Stimulated activated naive B cell treated with anti-CD40 and anti-IgM and Interleukin-4, amounts not matched to agents 10 μg/mL and 1 μg/mL and 100 μg/mL, for 72 hours (primary cell): ENCODE results near the gene NEMP2.

ENCODE experiments used
- ATAC-seq, 2 donors: fragments of 150-1000 bp; cut with Tn5 transposase; replicated peaks; 2 replicates each; pipeline ENCODE4 v1.10.0; 2021; ENCODE audit warnings: moderate library complexity in 1 of 2
- DNase-seq: peaks from one replicate; pipeline ENCODE4 v3.0.0; 2021
- H3K27ac Mint-ChIP-seq: one replicate; pipeline ENCODE4 v1.8.0; 2022; ENCODE audit warnings: mild to moderate bottlenecking, mixed read lengths
- H3K27me3 Mint-ChIP-seq, 2 donors: one replicate each; pipeline ENCODE4 v1.8.0; 2022; ENCODE audit warnings: mixed read lengths in 2 of 2
- H3K36me3 Mint-ChIP-seq, 2 donors: one replicate each; pipeline ENCODE4 v1.8.0; 2022; ENCODE audit warnings: mixed read lengths in 2 of 2, mild to moderate bottlenecking in 1 of 2
- H3K4me1 Mint-ChIP-seq, 2 donors: one replicate each; pipeline ENCODE4 v1.8.0; 2022; ENCODE audit warnings: mixed read lengths in 2 of 2, mild to moderate bottlenecking in 1 of 2
- H3K4me3 Mint-ChIP-seq, 2 donors: one replicate each; pipeline ENCODE4 v1.8.0; 2022; ENCODE audit warnings: mild to moderate bottlenecking in 2 of 2, mixed read lengths in 2 of 2, moderate library complexity in 1 of 2
- H3K9me3 Mint-ChIP-seq, 2 donors: one replicate each; pipeline ENCODE4 v1.8.0; 2022; ENCODE audit warnings: mixed read lengths in 2 of 2, mild to moderate bottlenecking in 1 of 2

Gene NEMP2

DNA sequence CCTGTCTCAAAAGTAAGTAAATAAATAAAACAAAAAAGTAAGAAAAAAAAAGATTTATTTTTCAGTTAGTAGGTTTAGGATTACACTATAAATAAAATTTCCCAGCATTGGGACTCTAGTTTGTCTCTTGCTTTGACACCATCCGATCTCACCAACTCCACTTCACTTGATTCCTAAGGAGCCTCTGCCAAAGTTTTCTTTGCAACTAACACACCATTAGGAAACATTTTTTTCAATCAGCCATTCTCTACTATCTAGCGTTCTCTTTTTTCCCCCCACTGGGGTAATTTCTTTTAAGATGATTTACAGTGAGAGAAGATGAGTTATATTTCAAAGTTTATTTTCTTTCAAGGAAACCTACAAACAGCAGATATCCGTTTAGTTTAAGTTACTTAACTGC, 10.6 kb upstream of the NEMP2 start:
- no peak overlapping the region for H3K4me3 Mint-ChIP-seq
- H3K27ac Mint-ChIP-seq, result no peak overlapping the region
- peaks cover 13 to 16% of the 10 kb centered on the region in 2 donors for H3K9me3 Mint-ChIP-seq
- H3K4me1 Mint-ChIP-seq, result no peaks in the 10 kb centered on the region
- DNase-seq (no peak), ATAC-seq (no peak)
- peaks cover 23 to 29% of the 10 kb centered on the region in 2 donors for H3K36me3 Mint-ChIP-seq
- no peaks in the 10 kb centered on the region for H3K27me3 Mint-ChIP-seq

DNA sequence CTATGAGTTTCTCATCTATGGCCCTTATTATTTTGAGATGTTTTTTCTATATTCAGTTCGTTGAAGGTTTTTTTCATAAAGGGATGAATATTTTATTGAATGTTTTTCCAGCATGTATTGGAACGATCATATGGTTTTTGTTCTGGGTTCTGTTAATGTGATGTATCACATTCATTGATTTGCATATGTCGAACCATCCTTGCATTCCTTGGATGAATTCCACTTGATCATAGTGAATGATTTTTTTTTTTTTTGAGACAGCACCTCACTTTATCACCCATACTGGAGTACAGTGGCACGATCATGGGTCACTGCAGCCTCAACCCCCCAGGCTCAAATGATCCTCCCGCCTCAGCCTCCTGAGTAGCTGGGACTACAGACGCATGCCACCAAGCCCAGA, 5.5 kb upstream of the NEMP2 start:
- peaks cover 6 to 16% of the 10 kb centered on the region in 2 donors for H3K4me1 Mint-ChIP-seq
- DNase-seq, result no peak
- no peaks in the 10 kb centered on the region for H3K27me3 Mint-ChIP-seq
- H3K9me3 Mint-ChIP-seq, result peaks cover 27 to 30% of the 10 kb centered on the region in 2 donors
- no peak for ATAC-seq
- peaks cover 49 to 61% of the 10 kb centered on the region in 2 donors for H3K36me3 Mint-ChIP-seq
- no peak overlapping the region for H3K27ac Mint-ChIP-seq
- H3K4me3 Mint-ChIP-seq, result no peak overlapping the region

DNA sequence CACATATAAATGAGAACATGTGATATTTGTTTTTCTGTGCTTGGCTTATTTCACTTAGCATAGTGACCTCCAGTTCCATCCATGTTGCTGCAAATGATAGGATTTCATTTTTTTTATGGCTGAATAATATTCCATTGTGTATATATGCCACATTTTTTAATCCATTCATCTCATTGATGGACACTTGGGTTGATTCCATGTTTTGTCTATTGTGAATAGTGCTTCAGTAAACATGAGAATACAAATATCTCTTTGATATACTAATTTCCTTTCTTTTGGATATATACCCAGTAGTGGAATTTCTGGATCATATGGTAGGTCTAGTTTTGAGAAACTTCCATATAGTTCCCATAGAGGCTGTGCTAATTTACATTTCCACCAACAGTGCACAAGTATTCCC, 3.7 kb upstream of the NEMP2 start:
- ATAC-seq (no peak), DNase-seq (no peak)
- Mint-ChIP-seq H3K4me3 (no peak overlapping the region), H3K9me3 (peaks cover 27 to 30% of the 10 kb centered on the region in 2 donors), H3K4me1 (peaks cover 12 to 24% of the 10 kb centered on the region in 2 donors), H3K27ac (no peak overlapping the region), H3K36me3 (peaks cover 49 to 61% of the 10 kb centered on the region in 2 donors), H3K27me3 (no peaks in the 10 kb centered on the region)

DNA sequence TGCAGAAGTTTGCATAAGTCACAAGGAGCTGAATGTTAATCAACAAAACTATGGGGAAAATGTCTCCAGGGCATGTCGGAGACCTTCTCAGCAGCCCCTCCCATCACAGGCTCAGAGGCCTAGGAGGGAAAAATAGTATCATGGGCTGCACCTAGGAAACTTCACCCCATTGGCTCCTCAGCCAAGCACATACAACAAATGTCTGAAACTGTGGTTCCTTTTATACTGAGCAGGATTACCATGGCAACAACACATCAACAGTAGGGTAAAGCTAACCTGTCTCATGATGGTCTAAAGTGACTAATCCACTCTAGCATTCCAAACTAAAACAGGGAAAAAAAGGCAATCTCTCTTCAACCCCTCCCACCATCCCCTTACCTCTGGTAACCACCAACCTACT, 3.2 kb upstream of the NEMP2 start:
- DNase-seq (no peak), ATAC-seq (no peak)
- Mint-ChIP-seq H3K36me3 (peaks cover 46 to 58% of the 10 kb centered on the region in 2 donors), H3K27me3 (no peaks in the 10 kb centered on the region), H3K9me3 (peaks cover 24 to 30% of the 10 kb centered on the region in 2 donors), H3K4me1 (peaks cover 12 to 27% of the 10 kb centered on the region in 2 donors), H3K27ac (no peak overlapping the region), H3K4me3 (no peak overlapping the region)

DNA sequence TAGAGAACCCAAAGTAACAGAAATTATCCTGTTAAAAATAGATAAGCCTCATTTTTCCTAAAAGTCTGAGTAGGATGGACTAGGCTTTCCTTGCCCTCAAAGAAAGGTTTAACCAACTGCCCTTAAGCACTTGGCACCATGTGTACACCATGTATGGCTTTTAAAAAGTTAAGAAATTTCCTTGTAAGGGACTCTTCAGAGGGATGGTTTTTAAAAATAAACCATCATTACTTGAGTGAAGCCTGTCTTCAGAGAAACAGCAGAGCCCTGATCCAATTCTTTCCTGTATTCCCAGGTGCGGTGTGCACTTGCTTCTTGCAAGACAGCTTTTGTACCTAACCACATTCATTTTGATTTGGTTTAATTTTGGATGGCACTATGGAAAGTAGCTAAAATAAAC, 1.1 kb upstream of the NEMP2 start:
- H3K9me3 Mint-ChIP-seq, result peaks cover 13 to 17% of the 10 kb centered on the region in 2 donors
- ATAC-seq (no peak), DNase-seq (no peak)
- H3K27ac Mint-ChIP-seq, result peak overlapping the region; percentile 10
- peak overlapping the region; percentile 62 to 63 for H3K4me3 Mint-ChIP-seq
- peaks cover 30 to 37% of the 10 kb centered on the region in 2 donors for H3K36me3 Mint-ChIP-seq
- peaks cover 18 to 34% of the 10 kb centered on the region in 2 donors for H3K4me1 Mint-ChIP-seq
- no peaks in the 10 kb centered on the region for H3K27me3 Mint-ChIP-seq

DNA sequence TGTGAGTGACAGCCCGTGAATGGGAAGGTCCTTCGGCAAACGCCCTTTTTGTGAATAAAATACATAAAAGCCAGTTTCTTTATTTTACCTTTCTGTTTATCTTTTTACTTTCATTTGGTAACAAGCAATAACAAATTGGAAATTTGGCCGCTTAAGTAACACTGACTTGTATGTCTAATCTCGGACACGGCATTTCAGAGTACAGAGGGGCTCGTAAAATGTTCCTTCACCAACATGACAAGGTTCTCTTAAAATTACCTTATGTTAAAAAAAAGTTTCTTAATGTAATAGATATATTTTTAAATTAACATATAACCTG, 558 bp upstream of the NEMP2 start:
- ATAC-seq (no peak), DNase-seq (no peak)
- H3K4me3 Mint-ChIP-seq, result peak overlapping the region; percentile 79 to 91
- no peaks in the 10 kb centered on the region for H3K27me3 Mint-ChIP-seq
- H3K27ac Mint-ChIP-seq, result peak overlapping the region; percentile 80
- H3K9me3 Mint-ChIP-seq, result peaks cover 13% of the 10 kb centered on the region in 2 donors
- peaks cover 26 to 32% of the 10 kb centered on the region in 2 donors for H3K36me3 Mint-ChIP-seq
- H3K4me1 Mint-ChIP-seq, result peaks cover 22 to 39% of the 10 kb centered on the region in 2 donors

DNA sequence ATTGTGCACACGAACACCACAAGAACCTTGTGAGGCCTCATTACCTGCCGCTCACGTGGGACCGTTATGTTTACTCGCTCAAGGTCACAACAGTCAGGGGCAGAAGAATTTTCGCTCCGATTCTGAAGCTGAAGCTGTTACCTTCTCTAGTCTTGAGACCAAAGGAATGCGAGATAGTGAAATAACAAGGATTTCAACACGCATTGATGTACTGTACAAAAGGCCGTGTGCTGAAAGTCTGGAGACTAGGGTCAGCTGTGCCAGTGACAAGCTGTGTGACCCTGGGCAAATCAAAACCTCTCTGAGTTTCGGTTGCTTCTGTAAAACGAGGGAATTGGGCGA, 583 bp downstream of the NEMP2 start:
- H3K9me3 Mint-ChIP-seq, result peaks cover 5 to 6% of the 10 kb centered on the region in 2 donors
- ATAC-seq (peak; percentile 44 to 45), DNase-seq (peak; percentile 24)
- H3K4me1 Mint-ChIP-seq, result peaks cover 31 to 51% of the 10 kb centered on the region in 2 donors
- peak overlapping the region; percentile 98 for H3K27ac Mint-ChIP-seq
- H3K36me3 Mint-ChIP-seq, result peaks cover 19 to 23% of the 10 kb centered on the region in 2 donors
- peak overlapping the region; percentile 91 for H3K4me3 Mint-ChIP-seq
- no peaks in the 10 kb centered on the region for H3K27me3 Mint-ChIP-seq

DNA sequence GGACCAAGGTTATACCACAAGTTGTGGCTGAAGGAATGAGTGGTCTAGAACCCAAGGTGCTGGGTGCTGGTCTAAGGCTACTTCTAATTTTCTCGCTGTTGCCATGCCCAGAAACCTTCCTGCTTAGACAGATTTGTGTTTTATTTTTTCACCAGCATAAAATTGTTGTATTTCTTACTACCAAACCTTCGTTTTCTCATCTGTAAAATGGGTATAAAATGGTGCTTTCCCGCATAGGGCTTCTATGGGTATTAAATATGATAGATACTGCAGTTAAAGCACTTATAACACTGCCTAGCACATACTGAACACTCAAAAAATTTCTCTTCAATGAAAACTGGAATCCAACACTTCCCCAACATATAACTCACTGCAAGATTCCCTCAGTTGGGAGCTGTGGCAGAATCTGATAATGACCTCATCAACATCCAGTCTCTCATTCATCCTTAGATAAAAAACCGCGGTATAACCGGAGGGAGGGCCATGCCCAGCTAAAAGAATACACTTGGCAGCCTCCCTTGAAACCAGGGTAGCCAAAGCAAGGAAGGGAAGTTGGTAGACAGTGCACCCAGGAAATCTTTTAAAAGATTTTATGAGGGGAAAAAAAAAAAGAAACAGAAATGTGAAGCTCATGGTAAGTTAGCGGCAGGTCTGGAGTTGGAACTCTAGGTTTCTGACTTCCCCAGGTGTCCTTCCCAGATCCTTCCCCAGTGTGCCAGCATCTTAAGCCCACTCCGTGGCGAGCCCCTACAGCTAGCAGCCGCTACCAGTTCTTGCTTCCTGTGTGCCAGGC, 1.2 kb downstream of the NEMP2 start:
- no peaks in the 10 kb centered on the region for H3K27me3 Mint-ChIP-seq
- no peak for ATAC-seq
- no peak for DNase-seq
- H3K4me3 Mint-ChIP-seq, result peak overlapping the region; percentile 91
- H3K9me3 Mint-ChIP-seq, result no peaks in the 10 kb centered on the region
- H3K36me3 Mint-ChIP-seq, result peaks cover 13 to 17% of the 10 kb centered on the region in 2 donors
- peak overlapping the region; percentile 98 for H3K27ac Mint-ChIP-seq
- H3K4me1 Mint-ChIP-seq, result peaks cover 34 to 56% of the 10 kb centered on the region in 2 donors

DNA sequence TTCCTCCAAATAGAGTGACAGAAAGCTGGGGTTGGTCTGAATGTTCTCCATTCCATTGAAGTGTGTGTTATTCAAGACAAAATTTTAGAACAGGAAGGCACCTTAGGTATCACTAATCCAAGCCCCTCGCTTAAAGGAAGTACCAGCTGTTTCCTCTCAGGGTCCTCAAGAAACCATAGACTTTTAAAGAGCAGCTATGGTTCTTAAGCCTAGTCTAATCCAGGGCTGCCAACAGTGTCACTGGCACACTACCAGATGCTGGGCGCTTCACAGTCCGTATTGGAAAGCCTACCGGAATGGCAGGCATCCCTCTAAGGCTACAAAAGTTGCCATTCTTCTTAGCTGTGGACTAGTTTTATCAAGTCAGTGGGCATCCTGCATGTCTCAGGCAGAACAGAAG, 1.9 kb downstream of the NEMP2 start:
- DNase-seq (no peak), ATAC-seq (no peak)
- H3K9me3 Mint-ChIP-seq, result no peaks in the 10 kb centered on the region
- H3K4me1 Mint-ChIP-seq, result peaks cover 38 to 64% of the 10 kb centered on the region in 2 donors
- H3K27me3 Mint-ChIP-seq, result no peaks in the 10 kb centered on the region
- peaks cover 13 to 16% of the 10 kb centered on the region in 2 donors for H3K36me3 Mint-ChIP-seq
- peak overlapping the region in 1 of 2 donors; percentile 91 for H3K4me3 Mint-ChIP-seq
- H3K27ac Mint-ChIP-seq, result peak overlapping the region; percentile 42

DNA sequence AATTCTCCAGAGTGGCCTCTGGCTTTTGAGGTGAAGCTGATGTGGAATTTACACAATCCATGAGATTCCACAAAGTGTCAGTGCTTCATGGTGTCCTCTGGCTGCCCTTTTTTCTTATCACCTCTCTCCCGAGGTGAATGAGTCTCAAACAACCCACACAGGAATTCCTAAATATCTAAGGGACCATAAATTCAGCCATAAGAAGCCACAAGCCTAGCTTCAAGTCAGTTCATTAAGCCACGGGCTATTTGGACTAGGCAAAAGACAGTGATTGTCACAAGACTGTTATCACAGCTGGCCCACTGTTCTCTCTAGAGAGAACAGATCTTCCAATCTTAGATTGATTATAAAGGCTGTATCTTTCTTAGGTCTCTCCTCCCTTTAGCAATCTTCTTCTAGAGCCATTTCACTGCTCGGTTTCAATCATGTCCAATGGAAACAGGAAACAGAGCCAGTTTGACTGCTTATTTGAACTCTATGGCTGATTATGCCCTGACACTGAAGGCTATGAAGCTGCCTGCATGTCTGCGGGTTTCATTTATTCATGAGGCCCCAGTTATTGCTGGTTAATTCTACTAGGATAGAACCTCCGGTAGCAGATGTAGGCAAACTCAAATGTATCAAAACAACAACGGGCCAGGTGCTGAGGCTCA, 4.1 kb downstream of the NEMP2 start:
- Mint-ChIP-seq H3K27ac (peak overlapping the region; percentile 71), H3K27me3 (no peaks in the 10 kb centered on the region), H3K9me3 (no peaks in the 10 kb centered on the region), H3K36me3 (peaks cover 0 to 8% of the 10 kb centered on the region in 2 donors), H3K4me1 (peaks cover 45 to 63% of the 10 kb centered on the region in 2 donors), H3K4me3 (no peak overlapping the region)
- no peak for ATAC-seq
- no peak for DNase-seq

DNA sequence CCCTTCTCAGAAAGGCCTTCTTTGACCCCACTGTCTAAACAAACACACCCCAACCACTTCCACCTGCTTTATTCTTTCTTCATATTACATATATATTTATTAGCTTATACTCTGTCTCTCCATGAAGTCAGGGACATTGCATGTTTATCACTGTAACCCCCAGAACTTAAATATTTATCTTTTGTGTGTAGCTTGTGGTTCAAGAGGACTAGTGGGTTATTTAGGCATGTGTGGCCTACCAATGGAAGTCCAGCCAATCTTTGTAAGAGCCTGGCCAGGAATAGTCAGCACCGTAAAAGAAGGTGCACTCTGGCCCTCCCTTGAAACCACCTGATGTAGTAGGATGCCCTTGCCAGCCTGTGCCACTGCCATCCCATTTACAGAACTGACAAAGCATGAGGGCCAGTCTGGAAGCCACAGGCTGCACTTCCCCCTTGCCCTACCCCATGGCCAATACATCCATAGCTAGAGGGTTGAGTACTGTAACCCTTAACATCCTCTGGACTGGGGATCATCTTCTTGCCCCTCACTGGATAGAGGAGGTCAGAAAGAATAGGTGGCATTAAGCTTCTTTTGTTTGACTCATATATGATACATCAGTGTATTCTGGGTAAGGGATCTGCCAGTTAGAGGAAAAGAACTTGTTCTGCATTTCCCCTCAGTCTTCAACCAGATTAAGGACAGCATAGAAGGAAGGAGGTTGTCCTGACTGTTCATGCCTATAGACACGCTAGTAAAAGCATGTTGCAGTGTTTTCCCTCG, 4.9 kb downstream of the NEMP2 start:
- Mint-ChIP-seq H3K9me3 (no peaks in the 10 kb centered on the region), H3K4me1 (peaks cover 46 to 63% of the 10 kb centered on the region in 2 donors), H3K36me3 (peaks cover 0 to 8% of the 10 kb centered on the region in 2 donors), H3K4me3 (no peak overlapping the region), H3K27me3 (no peaks in the 10 kb centered on the region), H3K27ac (peak overlapping the region; percentile 71)
- ATAC-seq (no peak), DNase-seq (no peak)

DNA sequence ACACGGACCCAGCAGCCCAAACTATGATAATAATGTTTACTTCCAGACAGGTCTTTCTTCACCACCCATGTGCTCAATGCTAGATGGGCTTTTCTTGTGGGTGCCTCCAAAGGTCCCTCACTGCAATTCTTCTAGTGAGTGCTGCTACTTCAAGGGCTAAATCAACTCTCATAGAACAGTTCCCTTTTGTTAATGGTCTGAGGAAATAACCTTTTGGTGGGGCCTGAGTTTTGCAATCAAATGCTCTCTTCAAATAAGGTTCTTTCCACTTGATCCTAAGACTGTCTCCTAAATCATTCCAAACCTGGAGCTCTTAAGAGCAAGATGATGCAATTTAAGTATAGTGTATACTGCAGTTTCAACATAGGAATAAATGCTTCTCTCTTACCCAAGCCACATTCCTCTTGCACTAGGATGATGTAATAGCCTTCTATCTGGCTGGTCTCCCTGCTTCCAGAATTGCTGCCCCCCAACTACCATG, 6.0 kb downstream of the NEMP2 start:
- no peak for ATAC-seq
- Mint-ChIP-seq H3K27me3 (no peaks in the 10 kb centered on the region), H3K27ac (peak overlapping the region; percentile 5), H3K36me3 (peaks cover under 1 to 13% of the 10 kb centered on the region in 2 donors), H3K9me3 (no peaks in the 10 kb centered on the region), H3K4me1 (peaks cover 44 to 58% of the 10 kb centered on the region in 2 donors), H3K4me3 (no peak overlapping the region)
- DNase-seq, result no peak

DNA sequence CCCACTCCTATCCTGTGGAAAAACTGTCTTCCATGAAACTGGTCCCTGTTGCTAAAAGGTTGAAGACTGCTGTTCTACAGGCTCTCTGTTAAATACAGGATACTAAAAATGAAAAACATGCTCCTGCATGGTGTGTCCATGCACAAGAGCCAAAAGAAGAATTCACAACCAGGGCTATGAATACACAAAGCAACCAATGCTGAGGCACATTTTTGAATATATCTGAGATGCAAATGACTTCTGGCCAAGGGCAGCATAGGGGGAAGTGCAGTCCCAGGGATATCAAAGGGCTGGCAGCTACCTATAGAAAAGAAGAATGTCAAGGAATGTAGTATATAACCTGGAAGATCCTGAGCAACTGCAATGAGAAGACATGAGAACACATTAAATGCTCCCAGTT, 6.6 kb downstream of the NEMP2 start:
- Mint-ChIP-seq H3K27me3 (no peaks in the 10 kb centered on the region), H3K27ac (no peak overlapping the region), H3K4me1 (peaks cover 40 to 53% of the 10 kb centered on the region in 2 donors)

DNA sequence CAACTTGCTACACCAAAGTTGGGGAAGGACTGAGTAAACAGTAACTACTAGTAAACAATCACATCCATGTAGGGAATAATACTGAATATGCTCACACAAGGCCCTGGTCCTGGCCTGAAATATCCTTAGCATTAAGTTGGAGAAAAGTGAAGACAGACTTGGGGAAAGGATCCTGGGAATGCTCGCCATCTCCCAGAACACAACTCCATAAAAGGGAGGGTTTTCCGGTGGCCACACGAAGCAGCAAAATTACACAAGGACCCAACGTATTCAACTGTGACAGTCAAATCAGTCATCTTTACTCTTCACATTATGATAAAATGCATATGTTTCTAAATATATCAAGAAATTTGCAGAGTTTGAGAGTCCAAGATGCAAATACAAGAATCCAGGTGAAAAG, 7.3 kb downstream of the NEMP2 start:
- no peak for ATAC-seq
- no peak for DNase-seq
- H3K27ac Mint-ChIP-seq, result peak overlapping the region; percentile 56
- H3K36me3 Mint-ChIP-seq, result peaks cover 6 to 21% of the 10 kb centered on the region in 2 donors
- H3K27me3 Mint-ChIP-seq, result no peaks in the 10 kb centered on the region
- no peaks in the 10 kb centered on the region for H3K9me3 Mint-ChIP-seq
- peaks cover 38 to 53% of the 10 kb centered on the region in 2 donors for H3K4me1 Mint-ChIP-seq
- no peak overlapping the region for H3K4me3 Mint-ChIP-seq

More for the DNA sequence above, 6.6 kb downstream of the NEMP2 start:
- Mint-ChIP-seq H3K4me3 (no peak overlapping the region), H3K36me3 (peaks cover 3 to 15% of the 10 kb centered on the region in 2 donors), H3K9me3 (no peaks in the 10 kb centered on the region)
- DNase-seq (no peak), ATAC-seq (no peak)
